DMS 273 (cell line): ENCODE data around the gene AFAP1L2.

Experiments
- DNase-seq: peaks from one replicate; lab custom pipeline; 2025; ENCODE audit not compliant: unreplicated experiment; lab: John Stamatoyannopoulos, UW

AFAP1L2 gene

DNA sequence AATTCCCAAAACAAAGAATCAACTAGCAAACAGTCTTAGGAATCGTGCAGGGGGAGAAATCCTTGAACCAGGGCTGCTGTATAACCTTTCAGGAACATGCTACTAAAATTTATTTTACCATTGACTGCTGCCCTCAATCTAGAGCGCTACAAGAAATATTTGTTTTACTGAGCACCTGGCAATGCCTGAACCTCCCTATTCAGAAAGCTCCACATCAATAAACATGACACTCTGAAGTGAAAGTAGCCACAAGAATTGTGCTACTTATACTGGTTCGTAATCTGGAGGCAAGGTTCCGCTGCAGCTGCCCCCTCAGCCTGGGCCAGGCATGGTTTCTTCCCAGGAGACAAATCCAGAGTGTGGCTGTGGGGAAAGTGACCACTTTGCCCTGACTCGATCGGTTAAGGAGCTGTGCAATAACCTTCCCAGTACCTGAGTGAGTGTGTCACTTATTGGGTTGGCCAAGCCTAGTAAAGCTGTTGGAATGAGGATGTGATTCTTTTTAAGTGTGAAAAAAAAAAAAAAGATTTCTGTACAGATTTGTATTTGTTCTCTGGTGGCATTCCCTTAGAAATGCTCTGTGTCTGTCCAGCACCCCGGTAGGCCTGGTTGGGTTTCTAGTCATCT lies 157.5 kb downstream of the AFAP1L2 start:
- no peak for DNase-seq

GRCh38 chr10:114245121-114245791 lies 159.0 kb downstream of the AFAP1L2 start:
- no peak for DNase-seq
